ENCODE measurements around the gene EBF3.

The EBF3 gene

DNA sequence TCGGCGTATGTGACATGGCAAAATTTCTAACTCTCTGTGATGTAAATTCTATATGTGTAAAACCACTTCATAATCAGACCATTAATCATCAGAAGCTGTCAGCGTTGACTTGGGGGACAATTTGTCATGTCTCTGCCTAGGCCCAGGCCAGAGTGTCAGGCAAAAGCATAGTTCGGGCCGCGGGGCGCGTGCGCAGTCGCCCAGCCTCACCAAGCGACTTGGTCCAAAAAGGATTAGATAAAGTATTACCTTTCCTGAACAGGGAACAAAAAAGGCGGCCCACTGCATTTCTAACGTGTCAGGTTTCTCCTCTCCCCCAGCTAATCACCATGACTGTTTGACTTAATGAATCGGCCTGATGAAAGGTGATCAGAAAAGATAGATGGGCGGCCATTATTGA is 114.2 kb downstream of the EBF3 start:
- no peak for DNase-seq

DNA sequence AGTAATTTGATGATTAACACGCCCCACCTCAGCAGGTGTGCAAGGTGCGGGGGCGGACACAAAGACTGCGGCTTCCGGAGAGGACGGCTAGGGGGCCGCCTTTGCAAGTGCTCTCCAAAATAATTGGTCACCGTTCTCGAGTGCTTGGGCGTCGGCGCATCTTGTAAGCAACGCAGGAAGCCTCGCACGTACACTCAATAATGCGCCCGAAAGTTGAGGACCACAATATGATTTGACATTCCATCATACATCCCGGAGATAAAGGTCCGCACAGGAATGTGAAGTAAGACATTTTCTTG is 114.7 kb downstream of the EBF3 start:
- no peak for DNase-seq

DNA sequence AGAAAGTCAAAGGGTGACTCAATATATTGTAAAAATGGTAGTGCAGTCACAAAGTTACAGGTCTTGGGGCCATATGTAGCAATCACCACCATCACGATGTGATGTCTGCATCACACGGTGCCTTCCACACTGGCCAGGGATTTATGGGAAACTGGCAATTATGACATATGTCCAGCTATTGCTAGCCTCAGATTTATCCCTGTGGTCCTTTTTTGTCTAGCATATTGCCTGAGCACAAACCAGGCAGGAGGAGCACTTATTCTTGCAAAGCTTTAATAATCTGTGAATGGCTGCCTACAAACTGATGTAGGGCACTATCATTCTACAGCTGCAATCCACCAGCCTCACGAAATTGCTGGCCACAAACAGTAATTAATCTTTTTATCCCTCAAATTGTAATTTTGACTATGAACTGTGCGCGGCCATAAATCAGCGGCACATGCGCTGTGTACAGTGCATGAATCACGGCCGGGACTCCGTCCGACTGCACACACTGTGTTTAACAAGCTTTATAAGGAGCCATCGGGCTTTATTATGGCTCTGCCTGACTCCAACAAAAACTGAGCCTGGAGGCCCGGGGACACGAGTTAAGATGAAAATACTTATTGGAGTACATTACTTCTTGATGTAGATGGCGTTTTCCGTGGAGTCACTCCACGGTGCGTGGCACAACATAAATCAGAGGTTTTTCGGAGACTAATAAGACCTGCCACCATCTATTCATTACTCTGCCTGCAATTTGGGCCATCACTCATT is 115.2 kb downstream of the EBF3 start:
- DNase-seq = no peak

DNA sequence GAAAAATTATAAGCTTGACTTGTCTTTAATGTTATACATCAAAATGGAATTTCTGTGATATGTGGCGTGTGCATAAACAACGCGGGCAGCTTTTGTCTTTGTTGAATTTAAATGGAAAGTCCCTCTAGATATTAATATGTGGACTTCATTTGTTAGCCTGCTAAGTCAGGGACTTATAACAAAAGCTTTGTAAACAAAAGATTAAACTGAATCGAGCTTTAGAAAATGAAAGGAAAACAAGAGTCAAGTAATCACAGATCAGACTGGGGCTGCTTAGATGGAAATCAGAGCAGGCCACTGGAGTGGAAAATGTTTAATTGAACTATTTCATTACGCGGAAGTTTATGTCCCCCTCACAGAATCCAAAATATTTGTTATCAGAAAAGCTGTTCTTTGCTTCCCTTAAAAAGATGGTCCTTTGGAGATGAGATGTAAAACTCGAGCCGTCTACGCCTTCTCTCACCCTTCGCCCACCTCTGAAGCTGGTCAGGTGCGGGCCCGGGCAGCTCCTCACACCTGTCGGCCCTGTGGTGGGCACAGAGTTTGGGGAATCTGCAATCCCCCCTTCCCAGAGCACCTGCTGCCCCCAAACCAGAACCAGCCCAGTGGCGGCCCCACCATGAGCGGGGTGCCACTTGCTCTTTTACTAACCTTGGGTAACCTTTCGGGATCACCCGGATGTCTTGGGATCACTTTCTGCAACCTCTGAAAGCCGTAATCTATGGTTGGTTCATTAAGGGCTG is 116.2 kb downstream of the EBF3 start:
- DNase-seq = no peak

DNA sequence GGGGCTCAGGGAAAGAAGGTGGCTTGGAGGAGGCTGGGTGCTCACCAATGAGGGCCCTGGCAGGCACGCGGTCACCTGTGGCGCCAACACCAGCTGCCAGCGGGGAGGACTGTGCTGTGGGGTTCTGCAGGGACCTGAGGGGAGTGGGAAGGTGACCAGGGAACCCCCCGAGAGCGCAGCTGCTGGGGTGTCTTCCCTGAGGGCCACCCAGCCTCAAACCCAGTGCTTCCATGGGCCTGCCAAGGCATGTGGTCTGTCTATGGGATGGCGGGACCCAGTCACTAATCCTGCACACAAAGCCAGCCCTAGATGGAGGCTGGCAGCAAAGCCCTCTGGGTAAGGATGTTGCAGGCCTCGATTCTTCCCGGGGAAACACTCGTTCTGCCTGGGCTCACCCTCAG is 117.1 kb downstream of the EBF3 start:
- no peak for DNase-seq

DNA sequence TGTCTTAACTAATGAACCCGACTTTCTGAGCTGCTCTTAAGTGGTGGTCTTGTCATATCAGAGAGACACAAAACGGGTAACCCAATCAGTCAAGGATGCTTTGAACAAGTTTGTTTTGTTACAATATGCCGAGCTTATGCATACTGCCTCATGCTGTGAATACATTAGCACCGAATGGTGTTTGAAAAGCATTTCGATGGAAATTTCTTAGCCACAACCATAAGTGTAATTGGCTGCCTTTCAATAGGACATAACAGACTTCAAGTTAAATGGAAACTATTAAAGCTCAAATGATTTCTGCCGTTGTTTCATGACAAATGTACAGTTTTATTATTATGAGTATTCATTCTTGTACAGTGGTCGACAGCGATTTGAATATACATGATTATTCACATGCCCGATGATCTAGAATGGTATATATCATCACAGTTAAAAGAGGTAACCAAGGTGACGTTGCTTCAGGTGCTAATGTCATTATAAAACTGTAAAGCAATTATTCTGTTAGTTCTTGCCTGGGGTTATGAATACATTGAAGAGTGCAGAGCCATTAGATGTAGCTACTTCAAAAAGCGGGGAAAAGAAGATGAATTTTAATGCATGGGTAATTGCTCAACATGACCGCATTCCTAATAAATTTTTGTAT is 118.8 kb downstream of the EBF3 start:
- no peak for DNase-seq

DNA sequence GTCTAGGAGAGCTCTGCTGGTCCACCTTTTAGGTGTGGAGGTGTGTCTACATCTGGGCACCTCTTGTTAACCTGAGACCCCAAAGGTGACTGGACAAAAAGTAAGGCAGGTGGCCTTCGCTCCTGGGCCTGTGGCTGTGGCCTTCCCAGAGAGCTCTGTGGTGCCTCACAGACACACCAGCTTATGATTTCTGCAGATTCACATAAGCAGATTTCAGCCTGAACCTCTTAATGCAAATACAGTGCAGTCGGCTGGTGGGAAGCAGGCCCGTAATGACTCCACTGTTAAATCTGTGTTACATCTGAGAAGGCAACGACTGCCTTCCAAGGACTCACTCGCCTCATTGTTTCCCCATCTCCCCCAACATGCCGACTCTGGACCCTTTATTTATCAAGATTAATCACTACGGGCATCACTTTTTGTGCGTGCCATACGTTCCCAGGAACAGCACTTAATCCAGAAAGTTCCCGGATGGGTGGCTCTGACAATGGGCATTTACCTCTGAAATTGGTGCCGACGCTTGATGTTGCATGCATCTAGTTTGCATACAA is 119.8 kb downstream of the EBF3 start:
- DNase-seq = no peak

DNA sequence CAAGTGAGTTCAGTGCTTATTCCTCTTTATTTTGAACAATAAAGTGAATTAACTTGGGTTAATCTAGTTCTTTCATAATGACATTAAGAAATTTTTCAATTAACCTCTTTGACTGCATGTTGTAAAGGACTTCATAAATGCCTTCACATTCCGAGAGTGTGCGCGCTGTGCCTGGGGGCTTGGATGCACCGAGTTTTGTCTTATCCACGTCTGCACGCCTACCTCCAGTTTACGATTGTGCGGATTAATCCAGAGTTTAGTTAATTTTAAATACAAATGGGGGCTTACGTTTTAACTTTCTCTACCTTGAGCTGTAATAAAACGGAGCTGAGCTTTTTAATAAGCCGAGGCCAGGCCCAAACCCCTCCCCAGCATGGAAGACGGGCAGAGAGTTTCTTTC is 120.4 kb downstream of the EBF3 start:
- DNase-seq = no peak

DNA sequence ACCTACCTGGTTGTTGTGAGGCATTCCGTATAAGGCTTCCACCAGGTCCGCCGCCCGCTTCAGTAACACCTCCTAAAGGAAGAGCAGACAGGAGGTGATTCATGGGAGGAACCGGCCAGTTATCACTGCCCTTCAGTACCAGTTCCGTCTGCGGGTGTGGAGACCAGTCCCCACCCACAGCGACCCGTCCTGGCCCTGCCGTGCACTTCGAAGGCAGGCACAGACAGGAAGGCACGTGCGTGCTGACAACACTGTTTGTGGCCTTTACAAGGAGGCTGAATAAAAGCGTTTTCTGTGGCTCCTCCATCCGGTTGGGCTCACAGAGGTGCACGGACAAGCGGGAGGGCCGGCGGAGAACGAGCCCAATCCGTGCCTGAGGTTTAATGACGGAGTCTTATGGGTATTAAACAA is 120.9 kb downstream of the EBF3 start:
- no peak for DNase-seq

DNA sequence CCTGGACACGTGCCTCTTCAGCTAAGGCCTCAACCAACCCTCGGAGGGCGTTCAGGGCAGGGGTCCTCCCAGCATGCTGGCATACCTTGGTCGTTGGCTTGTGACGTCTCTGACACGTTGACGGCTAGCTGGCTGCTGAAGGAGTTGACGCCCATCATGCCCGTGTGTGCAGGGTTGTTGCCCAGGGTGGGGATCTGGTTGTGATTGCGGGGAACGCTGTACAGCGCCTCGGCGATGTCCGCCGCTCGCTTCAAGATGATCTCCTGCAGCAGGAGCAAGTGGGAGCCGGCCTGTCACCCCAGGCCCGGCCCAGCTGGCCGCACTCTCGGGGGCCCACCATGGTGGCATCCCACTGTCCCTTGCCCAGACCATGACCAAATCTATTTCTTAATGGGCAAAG is 122.0 kb downstream of the EBF3 start:
- no peak for DNase-seq

DNA sequence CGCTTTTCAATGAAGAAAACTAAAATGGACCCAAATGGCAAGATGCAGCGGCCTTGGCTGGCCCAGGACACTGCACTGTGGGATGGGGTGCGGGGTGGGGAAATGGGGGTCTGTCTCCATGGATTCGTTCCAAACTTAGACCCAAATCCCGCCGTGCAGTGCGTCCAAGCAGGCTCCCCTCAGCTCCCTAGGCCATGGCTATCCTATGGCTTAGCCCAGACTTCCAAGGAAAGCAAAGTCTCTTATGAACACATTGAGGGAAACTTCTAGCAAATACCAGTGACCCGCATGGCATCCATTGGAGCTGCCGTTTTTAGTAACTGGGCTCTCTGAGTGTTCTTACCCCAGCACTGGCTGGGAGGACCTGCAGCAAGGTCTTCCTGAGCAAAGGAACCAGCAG is 122.5 kb downstream of the EBF3 start:
- DNase-seq = no peak

DNA sequence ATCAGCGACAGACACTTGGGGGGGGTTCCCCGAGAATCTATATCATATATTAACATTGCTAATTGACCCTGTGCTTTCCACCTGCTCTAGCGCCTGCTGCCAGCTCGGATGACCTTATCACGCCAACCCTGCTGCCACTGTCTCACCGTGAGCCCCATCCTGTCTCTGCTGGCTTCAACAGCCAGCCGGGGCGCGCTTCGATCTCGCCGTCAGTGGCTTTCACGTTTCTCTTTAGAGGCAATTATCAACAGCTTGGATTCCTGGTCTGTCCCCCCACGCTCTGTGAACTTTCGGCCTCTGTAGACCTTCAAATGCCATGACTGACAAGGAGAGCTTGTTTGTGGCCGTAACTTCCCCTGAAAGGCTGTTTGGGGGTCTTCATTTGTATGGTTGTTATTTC is 123.0 kb downstream of the EBF3 start:
- DNase-seq = no peak

DNA sequence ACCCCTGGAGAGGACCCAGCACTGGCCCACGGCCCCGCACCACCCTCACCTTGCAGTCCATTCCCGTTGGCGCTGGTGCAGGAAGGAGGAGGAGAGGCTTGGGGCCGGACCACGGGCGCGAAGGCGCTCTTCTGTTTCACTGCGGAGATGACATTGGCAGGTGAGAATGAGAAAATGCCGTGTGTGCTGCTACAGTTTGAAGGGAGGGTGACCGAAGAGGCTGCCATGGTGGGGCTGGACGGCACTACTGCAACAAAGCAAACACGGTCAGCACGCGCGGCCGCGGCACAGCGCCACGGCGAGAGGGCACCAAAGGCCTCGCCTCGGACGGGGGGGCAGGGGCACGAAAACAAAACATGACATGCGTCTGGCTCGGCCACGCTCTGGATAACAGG is 123.9 kb downstream of the EBF3 start:
- DNase-seq = no peak

DNA sequence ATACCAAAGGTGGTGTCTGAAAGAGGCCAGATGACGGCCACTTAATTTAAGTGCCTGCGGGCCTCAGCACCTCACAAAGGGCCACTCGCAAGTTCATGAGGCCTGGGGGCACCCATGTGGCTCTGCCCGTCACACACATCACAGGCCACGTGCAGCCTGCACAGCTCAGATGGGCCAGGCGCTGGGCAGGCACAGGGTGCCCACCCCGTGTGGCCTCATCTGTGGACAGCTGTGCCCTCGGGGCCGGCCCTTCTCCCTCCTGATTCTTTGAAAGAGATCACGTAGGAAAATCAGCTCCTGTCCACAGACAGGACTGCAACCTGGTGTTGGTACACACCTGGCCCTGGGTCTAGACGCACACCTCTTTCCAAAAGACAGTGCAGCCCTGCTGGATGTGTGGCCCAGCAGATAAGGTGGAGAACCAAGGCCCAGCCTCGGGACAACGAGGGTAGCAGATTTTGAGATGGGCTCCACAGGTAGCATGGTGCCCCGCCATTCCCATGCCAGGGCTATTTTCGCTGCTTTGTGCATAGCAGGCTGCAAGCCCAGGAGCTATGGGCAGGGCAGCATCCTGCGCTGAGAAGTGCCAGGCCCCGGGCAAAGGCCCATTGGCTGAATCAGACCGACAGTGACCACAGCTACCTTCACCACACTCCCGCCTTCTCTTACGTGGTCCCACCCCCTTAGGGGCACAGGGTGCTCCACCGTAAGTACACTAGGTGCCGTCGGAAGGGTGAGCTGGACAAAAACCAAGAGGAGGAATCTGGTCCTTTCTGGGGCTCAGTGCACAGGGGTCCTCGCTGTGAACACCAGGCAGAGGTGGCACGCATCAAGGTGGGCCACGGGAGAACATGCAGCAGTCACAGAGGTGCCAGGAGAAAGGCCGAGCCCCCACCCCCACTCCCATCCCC is 124.5 kb downstream of the EBF3 start:
- no peak for DNase-seq

DNA sequence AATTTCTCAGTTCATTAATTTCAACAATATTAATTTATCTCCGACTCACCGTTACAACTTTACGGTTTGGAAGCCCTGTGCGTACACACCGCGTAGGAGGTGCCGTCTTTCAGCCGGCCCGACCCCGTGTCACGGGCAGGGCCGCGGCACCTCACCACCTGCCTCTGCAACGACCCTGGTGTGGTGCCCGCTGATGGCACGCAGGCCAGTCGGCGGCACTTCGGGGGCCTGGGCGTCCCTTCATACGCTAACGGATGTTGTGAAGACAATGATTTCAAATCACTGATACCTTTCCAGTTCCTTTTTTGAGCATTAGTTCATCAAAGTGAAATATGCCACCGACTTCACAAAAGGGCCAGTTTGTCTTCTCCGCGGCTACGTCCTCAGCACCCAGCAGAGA is 125.3 kb downstream of the EBF3 start:
- no peak for DNase-seq

DNA sequence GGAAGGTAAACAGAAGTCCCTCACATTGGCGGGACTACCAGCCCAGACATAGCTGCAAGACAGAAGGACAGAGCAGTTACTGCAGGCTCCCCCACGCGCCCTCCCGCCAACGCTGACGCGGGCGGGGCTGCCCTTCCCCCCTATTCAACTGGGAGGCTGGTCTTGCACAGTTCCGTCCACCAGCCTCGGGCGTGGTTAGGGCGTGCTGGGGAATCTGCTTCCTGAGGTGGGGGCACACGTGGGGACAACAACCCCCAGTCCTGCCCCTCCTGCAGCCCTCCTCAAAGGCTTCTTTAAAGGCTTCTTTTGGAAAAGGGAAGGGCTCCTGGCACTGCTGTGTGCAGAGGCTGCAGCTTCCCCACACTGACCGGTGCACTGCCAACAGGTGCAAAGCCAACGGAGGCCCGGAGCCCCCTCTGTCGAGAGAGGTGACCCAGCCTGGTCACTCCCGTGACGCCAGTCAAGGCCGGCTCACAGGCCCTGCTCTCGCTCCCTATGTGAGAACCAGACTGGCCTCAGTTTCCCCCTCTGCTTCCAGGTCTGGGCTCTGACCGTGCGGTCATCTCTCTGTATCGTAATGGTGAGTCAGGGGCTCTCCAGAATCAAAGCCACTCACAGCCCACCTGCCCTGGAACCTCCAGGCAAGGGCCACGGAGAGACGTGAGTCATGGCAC is 126.0 kb downstream of the EBF3 start:
- no peak for DNase-seq

DNA sequence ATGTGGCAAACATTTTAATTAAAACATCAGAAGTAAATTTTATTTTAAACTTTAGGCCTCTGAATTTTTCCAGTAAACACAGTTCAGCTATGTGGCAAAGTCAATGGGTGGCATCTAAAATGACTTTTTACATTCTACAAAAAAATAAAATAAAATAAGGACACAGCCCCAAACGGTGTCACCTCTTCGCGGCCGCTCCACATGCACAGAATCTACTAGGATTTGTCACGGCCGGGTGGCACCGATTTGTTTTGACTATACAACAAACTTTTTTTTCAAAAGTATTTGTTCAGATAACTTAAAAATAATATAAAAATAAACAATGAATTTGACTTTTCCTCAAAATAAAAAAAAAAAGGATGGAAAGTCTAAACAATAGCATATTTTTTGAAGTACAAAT is 127.8 kb downstream of the EBF3 start:
- DNase-seq = no peak

DNA sequence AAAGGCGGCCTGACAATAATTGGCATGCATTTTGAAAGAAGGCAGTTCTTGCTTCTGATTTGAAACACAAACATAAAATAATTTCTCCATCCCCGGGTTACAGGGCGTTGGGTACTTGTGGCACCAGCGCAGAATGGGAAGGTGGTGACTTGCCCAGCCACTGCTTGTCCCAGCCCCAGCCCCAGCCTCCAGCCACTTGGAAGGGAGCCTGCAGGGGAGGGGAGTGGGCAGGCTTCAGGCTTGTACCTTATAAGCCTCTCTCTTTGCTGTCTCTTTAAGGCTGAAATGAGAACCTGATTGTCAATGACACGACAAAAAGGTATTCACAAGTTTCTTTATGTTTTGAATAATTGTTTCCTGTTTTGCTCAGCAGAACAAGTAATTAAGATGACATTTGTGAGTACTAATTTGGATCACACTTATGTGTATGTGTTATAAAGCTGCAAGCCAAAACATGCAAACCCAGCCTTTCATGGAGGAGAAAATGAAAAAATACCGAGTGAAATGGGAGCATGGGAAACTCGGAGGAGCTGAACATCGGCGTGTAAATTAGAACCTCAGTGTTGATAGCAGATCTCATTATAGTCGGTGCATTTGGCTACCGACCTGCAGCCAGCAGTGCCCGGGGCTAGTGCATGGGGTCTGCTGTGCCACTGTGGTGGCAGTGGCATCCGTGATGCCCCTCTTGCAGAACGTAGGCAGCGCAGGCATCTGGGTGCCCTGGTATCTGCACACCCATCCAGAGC is 129.9 kb downstream of the EBF3 start:
- no peak for DNase-seq

DNA sequence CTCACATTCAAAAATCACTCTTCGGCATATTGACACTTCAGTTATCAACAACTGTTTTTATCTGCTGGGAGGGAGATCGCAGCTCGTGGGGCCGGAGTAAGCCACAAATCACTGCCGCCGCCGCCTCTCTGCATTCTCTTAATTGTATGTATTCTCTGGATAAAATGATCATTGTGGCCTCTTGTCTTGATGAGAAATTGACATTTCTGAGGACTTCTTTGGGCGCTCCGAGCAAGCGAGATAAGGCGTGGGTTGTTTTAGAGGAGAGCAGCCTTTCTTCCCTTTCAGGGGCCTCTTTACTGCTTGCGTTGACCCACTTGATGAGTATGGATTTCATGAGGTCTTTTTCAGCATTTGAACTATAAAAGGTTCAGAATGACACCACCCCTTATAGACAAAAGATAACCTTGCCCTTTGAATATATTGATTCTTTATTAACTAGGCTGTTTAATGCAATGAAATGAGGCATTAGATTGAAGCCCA is 130.6 kb downstream of the EBF3 start:
- no peak for DNase-seq

DNA sequence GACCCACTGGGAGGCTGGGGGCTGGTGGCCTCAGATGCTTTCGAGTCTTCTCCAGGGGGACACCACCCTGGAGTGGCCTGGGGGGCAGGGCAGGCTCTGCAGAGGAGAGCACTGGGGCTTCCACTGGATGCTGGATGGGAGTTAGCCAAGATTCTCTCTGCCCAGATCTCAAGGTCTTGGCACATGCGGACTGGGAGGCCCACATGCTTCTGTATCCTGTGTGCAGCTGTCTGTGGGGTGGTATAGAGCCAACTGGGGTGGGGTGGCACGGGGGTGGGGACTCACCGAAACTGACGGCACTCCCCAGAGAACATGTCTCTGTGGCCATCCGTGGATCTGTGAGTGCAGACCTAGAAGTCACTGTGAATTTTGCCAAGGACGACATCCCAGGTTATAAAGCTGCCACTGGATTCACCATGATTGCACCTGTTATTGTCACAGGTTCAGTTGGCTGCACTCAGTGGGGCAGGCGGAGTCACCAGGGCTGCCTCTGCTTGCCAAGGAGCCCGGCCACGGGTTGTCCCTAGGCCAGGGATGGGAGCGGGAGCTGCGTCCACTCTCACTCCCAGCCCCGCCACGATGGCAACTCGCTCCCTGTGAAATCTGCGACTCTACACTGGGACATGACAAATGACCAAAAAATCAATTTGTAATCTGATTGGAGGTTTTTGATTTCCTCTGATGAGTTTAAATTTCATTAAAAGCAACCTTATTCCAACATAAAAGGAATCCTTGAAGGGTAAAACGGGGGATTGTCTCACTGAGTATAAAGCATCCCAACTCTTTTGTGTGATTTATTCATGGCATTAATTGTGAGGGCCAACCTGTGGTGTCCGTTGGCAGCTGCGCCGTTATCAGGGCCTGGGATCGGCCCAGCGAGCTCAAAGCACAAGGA is 131.3 kb downstream of the EBF3 start:
- DNase-seq = no peak
